BE2C (cell line): ENCODE measurements around the gene VPS26C.

Experiments used
- DNase-seq: peaks from one replicate; pipeline ENCODE4 v3.0.0-alpha.2; 2020
- H3K27me3 ChIP-seq: fragments of 250-450 bp; sonication (Bioruptor Pico); 2 replicates; pipeline ENCODE4 v1.5.1; 2020; ENCODE audit warnings: mild to moderate bottlenecking
- H3K36me3 ChIP-seq: fragments of 250-450 bp; sonication (Bioruptor Pico); 2 replicates; pipeline ENCODE4 v1.5.1; 2020; ENCODE audit warnings: mild to moderate bottlenecking
- H3K4me1 ChIP-seq: fragments of 250-450 bp; sonication (Bioruptor Pico); 2 replicates; pipeline ENCODE4 v1.5.1; 2020
- H3K4me3 ChIP-seq: 2 replicates; pipeline ENCODE4 v1.5.1; 2011; ENCODE audit warnings: low read depth, low read length
- H3K9me3 ChIP-seq: fragments of 250-450 bp; sonication (Bioruptor Pico); 2 replicates; pipeline ENCODE4 v1.5.1; 2020
- TF ChIP-seq, protein P1 (sequence below): IDR thresholded peaks from 2 replicates; pipeline ENCODE4 v1.5.1; 2012; ENCODE audit warnings: mild to moderate bottlenecking, low read depth, low read length

The VPS26C gene

GRCh38 chr21:37202221-37203110 is 64.7 kb downstream of the VPS26C start:
- TF ChIP-seq, protein P1, sequence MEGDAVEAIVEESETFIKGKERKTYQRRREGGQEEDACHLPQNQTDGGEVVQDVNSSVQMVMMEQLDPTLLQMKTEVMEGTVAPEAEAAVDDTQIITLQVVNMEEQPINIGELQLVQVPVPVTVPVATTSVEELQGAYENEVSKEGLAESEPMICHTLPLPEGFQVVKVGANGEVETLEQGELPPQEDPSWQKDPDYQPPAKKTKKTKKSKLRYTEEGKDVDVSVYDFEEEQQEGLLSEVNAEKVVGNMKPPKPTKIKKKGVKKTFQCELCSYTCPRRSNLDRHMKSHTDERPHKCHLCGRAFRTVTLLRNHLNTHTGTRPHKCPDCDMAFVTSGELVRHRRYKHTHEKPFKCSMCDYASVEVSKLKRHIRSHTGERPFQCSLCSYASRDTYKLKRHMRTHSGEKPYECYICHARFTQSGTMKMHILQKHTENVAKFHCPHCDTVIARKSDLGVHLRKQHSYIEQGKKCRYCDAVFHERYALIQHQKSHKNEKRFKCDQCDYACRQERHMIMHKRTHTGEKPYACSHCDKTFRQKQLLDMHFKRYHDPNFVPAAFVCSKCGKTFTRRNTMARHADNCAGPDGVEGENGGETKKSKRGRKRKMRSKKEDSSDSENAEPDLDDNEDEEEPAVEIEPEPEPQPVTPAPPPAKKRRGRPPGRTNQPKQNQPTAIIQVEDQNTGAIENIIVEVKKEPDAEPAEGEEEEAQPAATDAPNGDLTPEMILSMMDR: no peak
- Histone ChIP-seq H3K4me1 (peaks cover 2% of the 10 kb centered on the region), H3K27me3 (no peaks in the 10 kb centered on the region), H3K4me3 (no peak overlapping the region), H3K9me3 (no peaks in the 10 kb centered on the region), H3K36me3 (peaks cover 29% of the 10 kb centered on the region)
- no peak for DNase-seq

DNA sequence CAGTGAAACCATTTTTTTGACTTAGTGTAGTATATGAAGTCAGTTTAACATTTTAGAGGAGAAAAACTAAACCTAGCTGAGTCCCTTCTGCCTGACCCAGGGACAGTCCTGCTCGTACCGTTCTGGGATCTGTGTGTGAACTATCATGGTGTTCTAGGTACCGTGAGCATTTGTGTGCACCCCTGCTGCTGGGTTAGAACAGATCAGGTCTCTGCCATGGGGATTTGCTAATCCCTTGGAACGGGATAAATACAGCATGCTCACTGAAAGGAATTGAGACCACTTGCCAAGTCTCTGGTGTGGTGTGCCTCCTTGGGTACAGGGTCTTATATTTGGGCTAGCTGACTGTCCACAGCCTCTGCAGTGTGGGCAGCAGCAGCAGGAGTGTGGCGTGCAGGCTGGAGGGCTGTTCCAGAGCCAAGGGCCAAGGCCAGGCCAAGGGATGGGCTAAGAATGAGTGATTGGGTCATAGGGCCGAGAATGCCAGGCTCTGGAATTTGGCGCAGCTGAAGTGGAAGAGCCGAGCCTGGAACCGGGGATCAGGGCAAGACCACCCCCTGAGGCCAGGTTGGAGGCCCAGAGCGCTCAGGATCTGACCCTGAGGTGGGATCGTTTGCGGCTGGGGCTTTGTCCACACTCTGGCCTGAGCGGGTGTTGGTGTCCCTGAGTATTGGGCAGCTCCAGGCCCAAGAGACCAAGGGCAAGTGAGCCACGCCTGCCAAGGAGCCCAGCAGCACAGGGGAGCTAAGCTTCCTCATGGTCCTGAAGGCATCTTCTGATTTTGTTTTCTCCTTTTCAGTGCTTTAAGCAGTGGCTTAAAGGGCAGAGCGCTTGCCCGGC is 66.3 kb downstream of the VPS26C start:
- H3K4me3 ChIP-seq: no peak overlapping the region
- DNase-seq: no peak
- peaks cover 37% of the 10 kb centered on the region for H3K36me3 ChIP-seq
- H3K4me1 ChIP-seq: no peaks in the 10 kb centered on the region
- no peaks in the 10 kb centered on the region for H3K9me3 ChIP-seq
- TF ChIP-seq, protein P1: no peak
- H3K27me3 ChIP-seq: no peaks in the 10 kb centered on the region

- TF ChIP-seq, protein P1: no peak
- no peak for DNase-seq
- no peak overlapping the region for H3K4me3 ChIP-seq
- no peaks in the 10 kb centered on the region for H3K4me1 ChIP-seq
- H3K36me3 ChIP-seq: peaks cover 50% of the 10 kb centered on the region
- no peaks in the 10 kb centered on the region for H3K9me3 ChIP-seq
- H3K27me3 ChIP-seq: no peaks in the 10 kb centered on the region
Observed at GRCh38 chr21:37199057-37199924, 67.8 kb downstream of the VPS26C start.

- TF ChIP-seq, protein P1: no peak
- Histone ChIP-seq H3K27me3 (no peaks in the 10 kb centered on the region), H3K4me3 (no peak overlapping the region), H3K4me1 (no peaks in the 10 kb centered on the region), H3K9me3 (no peaks in the 10 kb centered on the region), H3K36me3 (peaks cover 45% of the 10 kb centered on the region)
- no peak for DNase-seq
Observed at GRCh38 chr21:37197746-37198145, 69.4 kb downstream of the VPS26C start.

DNA sequence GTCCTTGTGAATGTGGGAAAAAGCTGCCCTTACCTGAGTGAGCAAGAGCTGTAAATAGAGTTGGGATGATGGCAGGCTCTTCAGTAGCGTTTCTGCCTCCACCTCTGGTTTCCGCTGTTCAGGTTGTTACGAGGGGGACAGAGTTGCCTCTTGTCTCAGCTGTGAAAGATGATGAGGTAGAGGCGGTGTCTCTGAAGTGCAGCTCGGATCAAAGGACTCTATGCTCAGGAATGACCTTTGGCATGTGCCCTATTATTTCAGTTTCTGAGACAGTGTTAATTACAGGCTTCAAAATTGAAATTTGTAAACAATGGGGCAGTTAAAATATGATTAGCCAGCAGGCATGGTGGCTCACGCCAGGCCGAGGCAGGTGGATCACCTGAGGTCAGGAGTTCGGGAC is 70.3 kb downstream of the VPS26C start:
- Histone ChIP-seq H3K4me1 (no peaks in the 10 kb centered on the region), H3K36me3 (peaks cover 53% of the 10 kb centered on the region), H3K4me3 (no peak overlapping the region), H3K27me3 (no peaks in the 10 kb centered on the region), H3K9me3 (no peaks in the 10 kb centered on the region)
- TF ChIP-seq, protein P1: no peak
- no peak for DNase-seq
